ENCODE data around the gene SCYGR8.
"Not testable (repeated sequence)": the region's sequence is repeated elsewhere in the genome, so short reads cannot be mapped to it uniquely, and the experiment has no call there.

The SCYGR8 gene

DNA sequence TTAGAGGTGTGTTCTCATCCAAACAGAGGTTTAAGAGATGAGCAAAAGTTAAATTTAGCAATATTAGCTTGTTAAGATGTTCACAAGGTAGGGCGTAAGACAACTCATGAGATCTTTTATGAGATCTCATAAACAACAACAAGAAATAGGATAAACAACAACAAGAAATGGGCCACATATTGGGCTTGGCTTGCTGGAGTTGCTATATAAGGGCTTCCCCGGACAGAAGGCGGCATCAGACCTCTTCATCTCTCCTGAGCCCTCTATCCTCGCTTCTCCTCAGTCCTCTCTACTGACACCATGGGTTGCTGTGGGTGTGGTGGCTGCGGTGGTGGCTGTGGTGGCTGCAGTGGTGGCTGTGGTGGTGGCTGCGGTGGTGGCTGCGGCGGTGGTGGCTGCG lies at the start of gene SCYGR8:
Gene SCYGR8 (plus strand): TSS at position 301 of the 400 bp plus-strand sequence. CDS start 0 bp downstream, at position 301.
- no peak for DNase-seq

- DNase-seq, result no peak
Observed at GRCh38 chr2:227696990-227697679, 48.6 kb upstream of the SCYGR8 start.

DNA sequence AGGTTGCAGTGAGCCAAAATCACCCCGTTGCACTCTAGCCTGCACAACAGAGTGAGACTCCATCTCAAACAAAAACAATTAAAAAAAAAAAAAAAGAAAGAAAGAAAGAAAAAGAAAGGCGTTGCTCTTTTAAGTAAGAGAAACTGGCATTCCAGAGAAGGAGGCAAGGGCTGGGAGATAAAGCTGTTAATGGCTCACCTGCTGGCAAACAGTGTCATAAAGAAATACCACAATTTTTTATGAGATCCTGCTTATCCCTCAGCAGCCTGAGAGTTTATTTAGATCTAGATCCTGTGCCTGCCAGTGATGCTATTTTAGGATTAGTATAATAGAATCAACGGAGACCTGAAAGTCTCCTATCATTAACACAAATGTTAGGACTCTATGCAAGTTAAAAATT lies 44.1 kb upstream of the SCYGR8 start:
- no peak for DNase-seq

DNA sequence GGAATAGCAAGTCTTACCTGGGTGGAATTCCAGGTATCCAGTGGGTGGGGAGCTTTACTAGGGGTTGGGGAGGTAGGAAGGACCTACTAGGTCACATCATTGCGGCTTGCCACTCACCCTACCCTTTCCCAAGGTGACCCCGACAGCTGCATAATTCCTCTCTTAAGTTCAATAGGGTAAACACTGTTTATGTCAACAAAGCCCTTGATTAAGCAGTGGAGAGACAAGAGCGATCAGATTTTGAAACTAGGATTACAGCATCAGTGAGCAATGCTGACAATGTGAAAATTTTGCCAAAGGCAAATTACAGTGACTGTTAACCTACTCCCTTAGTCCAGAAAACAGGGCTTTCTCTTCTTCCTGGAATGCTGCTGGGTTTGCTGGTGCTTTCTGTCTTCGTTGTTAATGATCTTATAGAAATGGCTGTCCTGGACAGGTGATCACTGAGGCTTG lies 42.4 kb upstream of the SCYGR8 start:
- DNase-seq, result no peak

- no peak for DNase-seq
Observed at GRCh38 chr2:227703961-227704360, 41.7 kb upstream of the SCYGR8 start.

- DNase-seq, result no peak
Observed at GRCh38 chr2:227706859-227707258, 38.8 kb upstream of the SCYGR8 start.

DNA sequence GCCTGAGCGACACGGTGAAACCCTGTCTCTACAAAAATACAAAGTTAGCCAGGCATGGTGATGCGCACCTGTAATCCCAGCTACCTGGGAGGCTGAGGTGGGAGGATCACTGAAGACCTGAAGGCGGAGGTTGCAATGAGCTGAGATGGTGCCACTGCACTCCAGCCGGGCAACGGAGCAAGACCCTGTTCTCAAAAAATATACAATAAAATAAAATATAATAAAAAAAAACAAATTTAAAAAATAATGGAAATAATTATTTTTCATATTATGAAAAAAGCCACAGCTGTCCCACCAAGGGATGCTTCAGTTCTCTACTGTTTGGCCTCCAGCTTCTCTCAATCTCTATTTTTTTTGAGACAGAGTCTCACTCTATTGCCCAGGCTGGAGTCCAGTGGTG lies 38.3 kb upstream of the SCYGR8 start:
- no peak for DNase-seq

GRCh38 chr2:227710986-227711385 lies 34.7 kb upstream of the SCYGR8 start:
- no peak for DNase-seq

DNA sequence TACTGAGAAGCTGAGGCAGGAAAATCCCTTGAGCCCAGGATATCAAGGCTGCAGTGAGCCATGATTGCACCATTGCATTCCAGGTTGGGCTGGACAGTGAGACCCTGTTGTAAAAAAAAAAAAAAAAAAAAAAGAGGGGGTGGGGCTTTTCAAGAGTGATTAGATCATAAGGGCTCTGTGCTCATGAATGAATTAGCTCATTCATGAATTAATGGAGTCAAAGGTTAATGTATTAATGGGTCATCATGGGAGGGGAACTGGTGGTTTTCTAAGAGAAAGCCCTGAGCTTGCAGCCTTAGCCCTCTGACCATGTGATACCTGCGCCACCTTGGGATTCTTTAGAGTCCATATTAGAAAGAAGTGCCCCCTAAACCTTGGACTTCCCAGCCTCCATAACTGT lies 32.4 kb upstream of the SCYGR8 start:
- no peak for DNase-seq

GRCh38 chr2:227716501-227716900 lies 29.2 kb upstream of the SCYGR8 start:
- DNase-seq, result no peak

DNA sequence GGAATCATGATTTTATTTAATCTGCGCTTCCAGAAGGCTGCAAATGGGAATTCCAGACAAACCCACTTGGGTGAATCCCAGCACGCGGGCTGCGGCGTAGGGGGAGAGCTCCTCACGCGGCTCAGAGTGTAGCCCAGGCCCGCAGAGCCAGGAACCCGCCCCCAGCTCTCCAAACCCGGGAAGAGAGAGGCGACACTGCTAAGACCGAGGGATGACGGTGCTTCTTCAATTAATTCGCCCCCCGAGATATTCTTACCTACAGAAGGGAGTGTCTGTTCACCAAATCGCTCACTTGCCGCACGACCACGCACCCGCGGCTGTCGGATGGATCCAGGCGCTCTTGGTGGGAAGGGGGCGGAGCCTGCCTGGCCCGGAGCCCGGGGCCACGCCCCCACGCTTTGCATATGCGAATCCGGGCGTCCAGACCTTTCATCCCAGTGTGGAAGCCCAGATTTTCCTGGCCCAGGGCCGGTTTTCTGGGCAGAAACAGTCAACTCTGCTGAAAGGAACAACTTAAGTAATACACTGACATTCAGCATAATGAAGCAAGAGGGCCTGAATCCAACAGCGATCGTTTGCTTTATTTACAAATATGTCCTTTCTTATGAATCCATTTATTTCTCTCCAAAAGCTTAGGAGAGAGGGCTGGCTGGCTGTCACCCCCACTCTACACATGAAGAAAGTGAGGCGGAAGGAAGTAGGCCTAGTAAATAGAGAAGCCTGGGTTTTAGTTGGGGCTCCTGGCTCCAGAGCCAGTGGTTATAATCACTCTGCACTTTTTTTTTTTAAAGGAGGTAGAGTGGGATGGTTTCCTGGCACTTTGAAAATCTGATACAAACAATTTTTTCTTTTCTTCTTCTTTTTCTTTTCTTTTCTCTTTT lies 27.8 kb upstream of the SCYGR8 start, which contains the start of gene SLC19A3:
Gene SLC19A3 (minus strand): TSS at position 342 of the 881 bp plus-strand sequence. CDS start 15,710 bp downstream, outside the sequence.
- no peak for DNase-seq

GRCh38 chr2:227719641-227720040 lies 26.1 kb upstream of the SCYGR8 start:
- DNase-seq, result no peak

DNA sequence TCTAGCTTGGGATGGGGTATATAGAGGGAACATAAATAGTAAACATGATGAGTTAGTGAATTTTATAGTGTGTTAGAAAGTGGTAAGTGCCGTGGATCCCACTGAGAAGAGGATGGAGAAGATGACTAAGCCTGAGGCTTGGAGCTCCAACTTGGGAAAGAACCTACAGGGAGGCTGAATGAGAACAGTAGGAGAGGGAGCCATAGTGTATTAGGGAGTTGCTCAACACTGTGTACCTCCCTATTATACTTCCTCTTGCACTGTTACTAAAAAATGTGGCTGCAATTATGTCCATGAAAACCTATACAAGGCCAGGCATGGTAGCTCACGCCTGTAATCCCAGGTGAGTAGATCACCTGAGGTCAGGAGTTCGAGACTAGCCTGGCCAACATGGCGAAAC lies 25.0 kb upstream of the SCYGR8 start:
- DNase-seq, result no peak

DNA sequence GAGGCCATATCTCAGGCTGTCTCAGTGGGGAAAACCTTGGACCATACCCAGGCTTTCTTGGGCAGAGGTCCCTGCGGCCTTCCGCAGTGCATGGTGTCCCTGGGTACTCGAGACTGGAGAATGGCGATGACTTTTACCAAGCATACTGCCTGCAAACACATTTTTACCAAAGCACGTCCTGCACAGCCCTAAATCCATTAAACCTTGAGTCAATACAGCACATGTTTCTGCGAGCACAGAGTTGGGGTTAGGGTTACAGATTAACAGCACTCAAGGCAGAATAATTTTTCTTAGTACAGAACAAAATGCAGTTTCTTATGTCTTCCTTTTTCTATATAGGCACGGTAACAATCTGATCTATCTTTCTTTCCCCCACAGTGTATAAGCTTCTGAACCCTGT lies 22.9 kb upstream of the SCYGR8 start:
- DNase-seq, result not testable (repeated sequence)

- DNase-seq, result no peak
Observed at GRCh38 chr2:227724394-227725039, 21.2 kb upstream of the SCYGR8 start, which contains the start of gene SCYGR6. Gene SCYGR6 (minus strand): TSS chr2:227724757. CDS start chr2:227724757, 0 bp downstream.

GRCh38 chr2:227728035-227728434 lies 17.7 kb upstream of the SCYGR8 start, which contains the start of gene SCYGR7:
Gene SCYGR7 (plus strand): TSS chr2:227728335. CDS start chr2:227728335, 0 bp downstream.
- no peak for DNase-seq

DNA sequence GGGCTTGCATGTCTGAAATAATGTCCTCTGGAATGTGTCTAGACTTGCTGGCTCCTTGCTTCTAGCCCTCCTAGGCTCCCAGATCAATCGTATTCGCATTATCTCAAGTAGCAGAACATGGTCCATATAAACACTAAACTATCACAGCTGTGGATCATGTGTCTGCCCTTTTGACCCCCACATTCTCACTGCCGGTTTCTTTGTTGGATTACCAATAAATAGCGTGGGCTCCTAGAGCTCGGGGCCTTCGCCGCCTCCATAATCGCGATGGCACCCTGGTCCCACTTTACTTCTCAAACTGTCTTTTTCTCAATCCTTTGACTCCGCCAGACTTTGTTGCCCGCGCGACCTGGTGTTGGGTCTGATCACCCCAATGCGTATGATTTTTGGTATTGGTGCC lies 6.3 kb upstream of the SCYGR8 start:
- no peak for DNase-seq

DNA sequence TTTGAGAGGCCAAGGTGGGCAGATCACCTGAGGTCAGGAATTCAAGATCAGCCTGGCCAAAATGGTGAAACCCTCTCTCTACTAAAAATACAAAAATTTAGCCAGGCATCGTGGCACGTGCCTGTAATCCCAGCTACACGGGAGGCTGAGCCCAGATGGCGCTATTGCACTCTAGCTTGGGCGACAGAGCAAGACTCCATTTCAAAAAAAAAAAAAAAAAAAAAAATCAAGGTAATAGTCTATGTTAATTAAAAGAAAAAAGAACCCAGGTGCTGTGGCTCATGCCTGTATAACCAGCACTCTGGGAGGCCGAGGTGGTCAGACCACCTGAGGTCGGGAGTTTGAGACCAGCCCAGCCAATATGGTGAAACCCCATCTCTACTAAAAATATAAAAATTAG lies 5.0 kb upstream of the SCYGR8 start:
- not testable (repeated sequence) for DNase-seq

DNA sequence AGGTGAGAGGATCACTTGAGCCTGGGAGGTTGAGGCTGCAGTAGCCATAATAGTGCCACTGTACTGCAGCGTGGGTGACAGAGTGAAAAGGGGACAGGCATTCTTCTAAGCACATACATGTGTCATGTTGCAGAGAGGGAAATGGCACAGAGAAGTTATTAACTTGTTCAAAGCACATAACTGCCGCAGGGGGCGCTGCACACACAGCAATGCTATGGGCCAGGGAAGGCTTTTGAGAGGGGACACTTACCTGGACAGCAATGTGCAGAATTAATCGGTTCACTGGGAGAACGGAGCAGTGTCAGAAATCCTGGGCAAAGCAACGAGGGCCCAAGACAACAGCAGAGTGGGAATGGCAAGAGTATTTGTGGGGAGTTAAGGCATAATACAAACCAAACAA lies 2.4 kb downstream of the SCYGR8 start:
- DNase-seq, result no peak

DNA sequence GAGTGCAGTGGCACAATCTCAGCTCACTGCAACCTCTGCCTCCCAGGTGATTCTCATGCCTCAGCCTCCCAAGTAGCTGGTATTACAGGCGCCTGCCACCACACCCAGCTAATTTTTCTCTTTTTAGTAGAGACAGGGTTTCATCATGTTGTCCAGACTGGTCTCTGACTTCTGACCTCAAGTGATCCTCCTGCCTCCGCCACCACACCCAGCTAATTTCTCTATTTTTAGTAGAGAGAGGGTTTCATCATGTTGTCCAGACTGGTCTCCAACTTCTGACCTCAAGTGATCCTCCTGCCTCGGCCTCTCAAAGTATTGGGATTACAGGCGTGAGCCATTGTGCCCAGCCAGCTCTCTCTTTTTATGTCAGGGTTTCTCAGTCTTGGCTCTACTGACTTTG lies 10.6 kb downstream of the SCYGR8 start:
- not testable (repeated sequence) for DNase-seq

DNA sequence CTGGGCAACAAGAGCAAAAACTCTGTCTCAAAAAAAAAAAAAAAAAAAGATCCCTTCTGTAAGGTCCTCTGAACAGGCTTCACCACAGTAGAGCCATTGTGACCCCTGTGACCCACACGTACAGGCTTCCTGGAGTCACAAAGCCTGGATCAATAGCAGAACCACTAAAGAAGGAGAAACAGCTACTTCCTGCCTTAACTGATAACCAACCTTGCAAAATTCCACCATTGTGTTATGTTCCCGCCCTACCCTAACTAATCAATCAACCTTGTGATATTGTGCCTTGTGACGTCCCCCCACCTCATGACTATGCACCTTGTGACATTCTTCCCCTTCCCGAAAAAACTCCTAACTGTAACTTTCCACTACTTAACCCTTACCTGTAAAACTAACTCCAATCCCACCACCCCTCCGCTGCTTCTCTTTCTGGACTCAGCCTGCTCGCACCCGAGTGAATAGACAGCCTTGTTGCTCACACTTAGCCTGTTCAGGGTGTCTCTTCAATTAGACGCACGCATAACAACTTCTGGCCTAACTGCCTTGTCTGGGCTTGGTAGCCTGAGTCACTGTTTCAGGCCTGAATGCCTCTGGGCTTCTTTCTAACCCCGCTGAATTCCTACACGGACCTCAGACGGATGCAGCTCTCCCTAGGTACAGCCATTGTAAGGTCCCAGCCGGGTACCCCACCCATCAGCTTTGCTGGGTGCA lies 13.9 kb downstream of the SCYGR8 start:
- DNase-seq, result no peak

DNA sequence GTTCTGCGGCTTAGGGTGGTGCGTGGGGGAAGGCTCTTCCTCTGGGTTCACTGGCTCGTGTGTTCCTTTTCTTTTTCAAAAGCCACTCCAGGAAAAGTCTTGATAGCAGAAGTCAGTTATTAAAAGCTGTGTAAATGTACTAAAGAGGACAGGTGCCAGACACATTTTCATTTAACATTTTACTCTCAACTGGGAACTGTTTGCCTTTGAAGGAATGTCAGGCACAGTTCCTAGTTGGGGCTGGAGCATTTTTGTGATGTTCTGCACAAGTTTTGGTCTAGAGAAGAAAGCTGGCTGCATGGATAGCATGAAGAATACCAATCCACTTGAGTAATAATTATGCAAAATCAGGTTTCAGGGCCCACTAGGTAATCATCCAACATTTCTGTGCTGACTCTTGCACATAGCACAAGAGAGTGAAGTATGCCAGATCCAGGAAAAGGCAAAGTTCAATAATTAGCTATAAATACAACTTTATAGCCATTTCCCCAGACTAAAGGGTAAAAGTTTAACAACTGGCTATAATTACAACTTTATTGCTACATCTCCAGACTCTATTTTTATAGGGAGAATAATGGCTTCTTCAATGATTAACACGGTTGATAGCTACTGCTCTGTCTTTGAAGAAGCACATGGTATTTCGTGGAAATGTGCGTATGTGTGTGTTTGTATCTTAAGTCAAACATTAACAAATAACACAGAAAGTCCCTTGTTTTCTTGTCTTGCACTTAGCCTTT lies 16.2 kb downstream of the SCYGR8 start:
- DNase-seq, result no peak
